Gastrocnemius medialis (tissue), 4 donors: ENCODE results near the gene MYO3B.

Experiments
- CTCF ChIP-seq, 5 experiments: fragments of 450-650 bp in 3 of 5; fragments of 200-600 bp in 2 of 5; sonication (generic) in 2 of 5; IDR thresholded peaks in 4 of 5; conservative IDR thresholded peaks in 1 of 5; 1 replicate in 4 of 5; 2 replicates in 1 of 5; pipeline ENCODE4 v1.5.1; 2016 to 2019; ENCODE audit warnings: antibody characterized with exemption in 5 of 5, mild to moderate bottlenecking in 3 of 5, moderate library complexity in 3 of 5
- POLR2A ChIP-seq, 2 donors: fragments of 450-650 bp; IDR thresholded peaks; one replicate each; pipeline ENCODE4 v1.6.1; 2017; ENCODE audit warnings: antibody characterized with exemption in 2 of 2, mild to moderate bottlenecking in 2 of 2, moderate library complexity in 2 of 2

- TF ChIP-seq CTCF (IDR thresholded peaks at IDR 0.05 in 4 of 5, conservative IDR thresholded peaks at IDR 0.05 in 1 of 5) (no peak), POLR2A (IDR thresholded peaks at IDR 0.05) (no peak)
Measured at GRCh38 chr2:170247882-170248393, 70.0 kb downstream of the MYO3B start.
